HG03460 (cell line): ENCODE measurements around the gene CHMP4A.
"Not testable (repeated sequence)": the region's sequence is repeated elsewhere in the genome, so short reads cannot be mapped to it uniquely, and the experiment has no call there.

Experiments
- ATAC-seq: cut with Tn5 transposase; IDR thresholded peaks from one replicate; pipeline ENCODE4 v1.9.1; 2021; ENCODE audit not compliant: unreplicated experiment

Gene CHMP4A

GRCh38 chr14:24226473-24226872, 13.2 kb upstream of the CHMP4A start:
- no peak for ATAC-seq

GRCh38 chr14:24224618-24225071, 11.4 kb upstream of the CHMP4A start:
- ATAC-seq = no peak

GRCh38 chr14:24222987-24223386, 9.7 kb upstream of the CHMP4A start:
- ATAC-seq = not testable (repeated sequence)

GRCh38 chr14:24219521-24219920, 6.2 kb upstream of the CHMP4A start:
- no peak for ATAC-seq

GRCh38 chr14:24219080-24219479, 5.8 kb upstream of the CHMP4A start:
- no peak for ATAC-seq

GRCh38 chr14:24216876-24217275, 3.6 kb upstream of the CHMP4A start:
- ATAC-seq = not testable (repeated sequence)

GRCh38 chr14:24216345-24216699, 3.0 kb upstream of the CHMP4A start:
- ATAC-seq = no peak

- peak; percentile 61 for ATAC-seq
Measured at GRCh38 chr14:24215495-24216344, 2.4 kb upstream of the CHMP4A start, which contains the start of gene MDP1. MDP1 (minus strand) TSS chr14:24216066; CDS start chr14:24215955, 111 bp downstream.

GRCh38 chr14:24213866-24214662, 776 bp upstream of the CHMP4A start:
- no peak for ATAC-seq

GRCh38 chr14:24211311-24211710, 2.0 kb downstream of the CHMP4A start:
- no peak for ATAC-seq

GRCh38 chr14:24207625-24208024, 5.7 kb downstream of the CHMP4A start:
- no peak for ATAC-seq

GRCh38 chr14:24207104-24207551, 6.2 kb downstream of the CHMP4A start:
- no peak for ATAC-seq

- no peak for ATAC-seq
Measured at GRCh38 chr14:24206260-24207103, 6.8 kb downstream of the CHMP4A start.

- ATAC-seq = no peak
Measured at GRCh38 chr14:24204163-24205146, 8.8 kb downstream of the CHMP4A start.

- ATAC-seq = not testable (repeated sequence)
Measured at GRCh38 chr14:24203249-24203886, 9.9 kb downstream of the CHMP4A start.

- not testable (repeated sequence) for ATAC-seq
Measured at GRCh38 chr14:24202538-24202937, 10.8 kb downstream of the CHMP4A start.

- ATAC-seq = no peak
Measured at GRCh38 chr14:24198814-24199524, 14.3 kb downstream of the CHMP4A start.

GRCh38 chr14:24197056-24197450, 16.2 kb downstream of the CHMP4A start:
- ATAC-seq = no peak
